ENCODE data around the gene SLC35E3.

DNA sequence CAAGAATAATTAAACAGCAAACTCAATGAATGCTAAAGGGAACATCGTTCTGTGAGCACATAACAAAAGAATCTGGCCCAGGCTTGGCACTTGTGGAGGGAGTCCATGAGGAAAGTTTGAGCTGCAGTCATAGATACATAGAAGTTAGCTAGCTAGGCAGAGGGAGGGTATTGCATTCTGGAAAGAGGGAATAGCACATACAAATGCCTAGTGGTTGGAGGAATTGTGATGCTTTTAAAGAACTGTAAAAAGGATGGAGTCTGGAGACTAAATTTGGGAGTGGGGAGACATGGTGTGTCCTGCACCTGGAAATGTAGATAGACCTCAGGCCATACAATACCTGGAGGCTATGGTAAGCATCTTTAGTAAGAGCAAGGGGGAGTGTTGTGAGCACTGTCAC lies 24.0 kb downstream of the SLC35E3 start:
- TF ChIP-seq, protein P1, sequence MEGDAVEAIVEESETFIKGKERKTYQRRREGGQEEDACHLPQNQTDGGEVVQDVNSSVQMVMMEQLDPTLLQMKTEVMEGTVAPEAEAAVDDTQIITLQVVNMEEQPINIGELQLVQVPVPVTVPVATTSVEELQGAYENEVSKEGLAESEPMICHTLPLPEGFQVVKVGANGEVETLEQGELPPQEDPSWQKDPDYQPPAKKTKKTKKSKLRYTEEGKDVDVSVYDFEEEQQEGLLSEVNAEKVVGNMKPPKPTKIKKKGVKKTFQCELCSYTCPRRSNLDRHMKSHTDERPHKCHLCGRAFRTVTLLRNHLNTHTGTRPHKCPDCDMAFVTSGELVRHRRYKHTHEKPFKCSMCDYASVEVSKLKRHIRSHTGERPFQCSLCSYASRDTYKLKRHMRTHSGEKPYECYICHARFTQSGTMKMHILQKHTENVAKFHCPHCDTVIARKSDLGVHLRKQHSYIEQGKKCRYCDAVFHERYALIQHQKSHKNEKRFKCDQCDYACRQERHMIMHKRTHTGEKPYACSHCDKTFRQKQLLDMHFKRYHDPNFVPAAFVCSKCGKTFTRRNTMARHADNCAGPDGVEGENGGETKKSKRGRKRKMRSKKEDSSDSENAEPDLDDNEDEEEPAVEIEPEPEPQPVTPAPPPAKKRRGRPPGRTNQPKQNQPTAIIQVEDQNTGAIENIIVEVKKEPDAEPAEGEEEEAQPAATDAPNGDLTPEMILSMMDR (IDR thresholded peaks at IDR 0.05 in 4 of 5, conservative IDR thresholded peaks at IDR 0.05 in 1 of 5), result no peak
- no peak for TF ChIP-seq POLR2A (IDR thresholded peaks at IDR 0.05)
